NAMALWA (cell line): ENCODE results near the gene PLA2G3.

ENCODE experiments used
- DNase-seq: peaks from one replicate; pipeline ENCODE4 v3.0.0-alpha.2; 2015; ENCODE audit warnings: low spot score

PLA2G3 gene

DNA sequence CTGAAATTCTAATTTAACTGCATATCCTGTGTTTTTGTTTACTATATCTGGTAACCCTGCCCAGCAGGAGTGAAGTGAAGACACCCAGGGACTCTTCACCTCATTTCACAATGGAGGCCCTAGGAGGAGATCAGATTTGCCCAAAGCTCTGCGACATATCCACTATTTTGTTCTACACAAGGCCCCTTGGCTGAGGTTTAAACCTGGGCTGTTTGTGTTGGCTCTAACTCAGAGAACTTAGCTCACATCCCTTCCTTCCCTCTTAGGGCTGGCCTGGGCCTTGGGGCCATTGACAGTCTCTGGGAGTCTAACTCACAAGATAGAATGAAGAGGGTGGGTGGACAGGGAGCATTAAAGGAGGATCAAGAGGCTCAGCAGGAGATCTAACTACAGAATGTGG is 8.2 kb upstream of the PLA2G3 start:
- DNase-seq = no peak

DNA sequence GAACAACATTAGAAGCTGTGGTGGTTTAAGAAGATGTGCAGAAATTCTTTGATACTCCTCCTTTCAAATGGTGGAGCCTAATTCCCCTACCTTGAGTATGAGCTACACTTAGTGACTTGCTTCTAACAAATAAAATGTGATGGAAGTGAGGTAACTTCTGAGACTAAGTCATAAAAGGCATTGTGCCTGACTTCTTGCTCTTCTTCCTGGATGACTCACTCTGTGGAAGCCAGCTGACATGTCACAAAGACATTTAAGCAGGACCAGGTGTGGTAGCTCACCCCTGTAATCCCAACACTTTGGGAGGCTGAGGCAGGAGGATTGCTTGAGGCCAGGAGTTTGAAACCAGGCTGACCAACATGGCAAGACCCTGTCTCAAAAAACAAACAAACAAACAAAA is 3.9 kb upstream of the PLA2G3 start:
- no peak for DNase-seq

DNA sequence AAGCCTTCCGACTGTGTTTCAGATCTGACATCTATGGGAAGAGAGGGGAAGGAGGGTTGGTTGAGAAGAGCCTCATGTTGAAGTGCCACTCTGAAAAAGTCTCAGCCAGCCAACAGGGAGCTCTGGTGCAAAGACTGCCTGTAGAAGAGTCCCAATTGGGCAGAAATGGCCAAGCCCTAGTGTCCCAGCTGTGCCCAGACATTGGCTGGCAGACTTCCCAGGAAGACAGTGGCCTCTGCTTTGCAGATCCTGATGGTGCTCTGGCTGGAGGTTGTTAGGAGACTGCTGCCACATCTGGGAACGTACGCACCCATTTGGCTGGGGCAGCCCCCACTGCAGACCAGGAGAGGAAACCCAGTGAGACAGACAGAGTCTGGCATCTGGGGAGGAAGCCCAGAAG is 3.2 kb upstream of the PLA2G3 start:
- DNase-seq = no peak

DNA sequence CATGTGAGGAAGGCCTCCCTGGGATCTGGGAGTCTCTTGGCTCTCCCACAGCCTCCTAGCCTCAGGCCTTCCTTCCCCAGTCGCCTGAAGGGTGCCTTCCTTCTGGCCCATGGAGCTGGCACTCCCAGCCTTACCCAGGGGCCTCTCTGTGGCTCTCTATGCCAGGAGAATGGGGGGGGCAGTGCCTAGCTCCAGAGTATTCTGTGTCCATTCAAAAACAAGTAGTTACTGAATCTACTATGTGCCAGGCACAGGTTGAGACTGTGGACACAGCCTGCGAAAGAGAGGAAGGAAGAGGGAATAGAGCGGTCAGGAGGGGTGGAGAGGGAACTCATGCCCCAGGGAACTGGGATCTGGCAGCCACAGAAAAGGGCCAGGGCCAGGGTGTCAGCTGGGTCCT is 2.7 kb upstream of the PLA2G3 start:
- no peak for DNase-seq

DNA sequence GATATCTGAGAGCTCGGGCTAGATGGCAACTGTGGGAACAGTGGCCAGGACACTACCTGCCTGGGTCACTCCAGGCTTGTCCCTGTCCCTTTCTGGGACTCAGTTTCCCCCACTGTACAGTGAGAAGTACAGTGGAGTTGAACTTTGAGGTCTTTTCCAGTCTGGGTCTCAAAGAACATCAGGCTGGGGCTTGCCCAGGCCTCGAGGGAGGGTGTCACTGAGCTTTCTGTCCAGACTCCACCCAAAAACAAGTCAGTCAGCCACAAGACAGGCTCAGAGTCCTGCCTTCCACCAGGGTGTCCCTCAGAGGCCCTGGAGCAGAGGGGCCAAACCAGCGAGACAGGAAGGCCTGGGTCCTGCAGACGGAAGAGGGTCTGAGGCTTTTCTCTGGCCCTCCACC is 2.0 kb upstream of the PLA2G3 start:
- DNase-seq = no peak

DNA sequence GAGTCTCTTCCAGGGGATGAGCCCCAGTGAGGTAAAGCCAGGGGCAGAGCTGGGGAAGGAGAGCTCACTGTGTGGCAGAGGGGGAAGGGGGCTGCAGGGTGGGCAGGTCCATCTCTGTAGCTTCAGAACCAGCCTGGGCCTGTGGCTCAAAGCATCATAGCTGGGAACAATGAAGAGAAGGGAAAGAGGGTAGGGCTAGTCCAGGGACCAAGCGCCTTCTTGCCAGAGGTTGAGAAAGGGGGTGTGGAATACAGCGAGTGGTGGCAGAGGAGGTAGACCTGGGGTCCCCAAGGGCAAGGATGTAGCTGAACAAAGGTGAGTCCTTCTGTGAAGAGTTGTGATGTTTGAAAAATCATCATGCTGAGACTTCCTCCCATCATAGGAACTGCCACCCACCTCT is 1.2 kb upstream of the PLA2G3 start:
- no peak for DNase-seq

DNA sequence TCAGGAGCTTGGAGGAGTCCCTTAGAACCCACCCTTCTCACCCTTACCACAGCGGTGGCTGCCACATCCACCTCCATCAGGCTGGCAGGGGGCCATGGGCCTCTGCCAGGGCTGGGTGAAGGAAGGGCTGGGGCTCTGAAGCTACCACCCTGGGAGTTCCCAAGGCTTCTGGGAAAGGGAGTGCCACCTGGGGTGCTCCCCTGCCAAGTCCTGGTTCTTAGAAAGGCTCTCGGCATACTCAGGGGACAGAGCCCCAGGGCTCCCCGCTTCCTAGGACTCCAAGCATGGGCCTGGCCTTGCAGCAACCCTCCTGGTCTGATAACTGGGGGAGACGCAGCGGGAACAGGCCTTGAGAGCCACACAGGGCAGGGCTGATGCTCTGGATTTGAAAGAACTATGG is 438 bp upstream of the PLA2G3 start:
- DNase-seq = no peak

DNA sequence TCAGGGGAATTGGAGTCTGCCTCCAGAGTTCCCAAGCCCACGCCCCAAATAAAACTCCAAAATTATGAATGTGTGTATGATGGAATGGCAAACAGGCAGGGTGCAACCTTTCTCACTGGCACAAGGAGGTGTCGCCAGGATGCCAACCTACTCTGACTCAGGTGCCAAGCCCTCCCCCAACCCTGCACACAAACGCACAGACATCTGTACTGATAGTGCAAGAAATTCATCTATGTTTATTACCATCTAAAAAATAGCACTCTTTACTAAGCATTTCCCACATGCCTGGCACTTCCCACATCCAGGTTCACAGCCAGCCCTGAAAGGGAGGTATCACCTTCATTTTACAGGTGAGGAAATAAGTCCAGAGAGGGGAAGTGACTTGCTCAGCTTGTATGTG is 1.2 kb downstream of the PLA2G3 start:
- no peak for DNase-seq

DNA sequence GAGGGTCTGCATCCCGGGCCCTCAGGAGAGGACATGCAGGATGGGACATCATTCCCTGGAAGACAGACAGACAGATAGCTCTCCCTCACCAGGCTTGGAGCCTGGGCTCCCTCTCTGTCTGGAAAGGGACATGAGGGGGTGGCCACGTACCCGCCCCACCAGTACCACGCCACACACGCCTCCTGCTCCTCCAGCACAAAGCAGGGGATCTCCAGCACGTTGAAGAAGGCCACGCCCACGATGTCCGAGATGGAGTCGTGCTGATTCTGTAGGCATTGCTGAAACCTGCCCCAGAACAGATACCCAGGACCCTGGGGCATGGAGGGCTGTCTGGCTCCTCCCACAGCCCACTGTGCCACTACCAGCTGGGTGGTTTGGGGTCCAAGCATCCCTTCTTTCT is 2.2 kb downstream of the PLA2G3 start:
- DNase-seq = no peak

DNA sequence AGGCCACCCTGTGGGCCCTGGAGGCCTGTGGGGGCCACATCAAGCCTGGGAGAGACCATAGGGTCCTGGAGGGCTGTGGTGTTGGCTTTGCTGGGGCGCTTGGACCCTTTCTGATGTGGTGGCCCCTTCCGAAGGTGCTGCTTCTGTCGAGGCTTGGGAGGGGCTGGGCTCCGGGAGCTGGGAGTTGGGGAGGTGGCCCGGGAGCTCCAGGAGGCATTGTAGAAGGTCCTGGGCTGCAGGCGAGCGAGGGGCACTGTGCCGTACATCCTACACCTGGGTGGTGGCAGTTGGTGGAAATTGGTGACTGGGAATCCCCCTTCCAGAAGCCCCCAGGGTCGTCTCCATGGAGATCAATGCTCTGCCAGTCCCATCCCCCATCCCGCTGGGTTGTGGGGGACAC is 2.6 kb downstream of the PLA2G3 start:
- no peak for DNase-seq

DNA sequence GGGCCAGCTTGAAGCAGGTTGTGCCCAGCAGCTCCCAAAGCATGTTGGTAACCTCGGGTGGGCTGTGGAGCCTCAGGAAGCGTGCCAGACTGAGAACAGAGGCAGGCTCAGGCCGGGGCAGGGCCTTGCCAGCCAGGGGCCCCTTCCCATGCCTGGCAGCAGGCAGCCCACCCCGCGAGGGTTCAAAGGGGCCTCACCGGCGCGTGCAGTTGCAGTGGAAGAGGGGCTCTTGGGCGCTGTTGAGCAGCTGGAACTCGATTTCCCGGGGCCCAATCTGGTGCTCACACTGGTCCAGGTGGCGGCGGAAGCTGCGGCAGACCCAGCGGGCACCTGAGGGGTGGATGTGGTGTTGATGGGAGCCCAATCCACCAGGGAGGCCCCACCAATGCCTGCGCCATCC is 3.6 kb downstream of the PLA2G3 start:
- DNase-seq = no peak

DNA sequence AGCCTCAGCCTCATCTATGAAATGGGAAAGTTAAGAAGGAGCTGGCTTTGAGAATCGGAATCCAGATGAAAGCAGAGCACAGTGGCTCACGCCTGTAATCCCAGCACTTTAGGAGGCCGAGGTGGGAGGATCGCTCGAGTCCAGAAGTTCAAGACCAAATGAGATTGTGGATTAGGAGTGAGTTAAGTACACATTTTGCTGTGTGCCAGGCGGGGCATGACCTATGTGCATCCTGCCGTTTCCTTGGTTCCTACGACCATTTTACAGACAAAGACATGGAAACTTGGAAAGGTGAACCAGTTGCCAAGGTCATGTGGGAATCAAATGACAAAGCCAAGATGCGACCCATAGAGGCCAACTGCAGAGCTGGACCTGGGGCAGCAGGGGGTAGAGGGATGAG is 4.2 kb downstream of the PLA2G3 start:
- no peak for DNase-seq

DNA sequence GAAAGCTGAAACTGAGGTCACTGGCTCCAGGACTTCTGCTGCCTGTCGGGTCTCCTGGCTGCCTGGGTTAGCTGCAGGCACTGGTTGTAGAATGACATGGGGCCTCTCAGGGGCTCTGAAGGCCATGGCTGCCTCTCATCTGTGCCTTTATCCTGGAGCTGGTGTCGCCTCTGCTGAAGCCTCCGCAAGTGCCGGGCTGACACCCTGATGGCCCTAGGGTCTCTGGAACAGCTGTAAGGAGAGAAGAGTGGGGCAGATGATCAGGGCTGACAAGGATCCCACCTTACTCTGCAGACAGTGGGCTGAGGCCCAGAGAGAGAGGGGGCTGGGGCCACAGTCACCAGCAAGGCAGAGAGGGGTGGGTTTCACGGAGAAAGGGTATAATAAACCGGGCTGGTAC is 4.6 kb downstream of the PLA2G3 start:
- no peak for DNase-seq

DNA sequence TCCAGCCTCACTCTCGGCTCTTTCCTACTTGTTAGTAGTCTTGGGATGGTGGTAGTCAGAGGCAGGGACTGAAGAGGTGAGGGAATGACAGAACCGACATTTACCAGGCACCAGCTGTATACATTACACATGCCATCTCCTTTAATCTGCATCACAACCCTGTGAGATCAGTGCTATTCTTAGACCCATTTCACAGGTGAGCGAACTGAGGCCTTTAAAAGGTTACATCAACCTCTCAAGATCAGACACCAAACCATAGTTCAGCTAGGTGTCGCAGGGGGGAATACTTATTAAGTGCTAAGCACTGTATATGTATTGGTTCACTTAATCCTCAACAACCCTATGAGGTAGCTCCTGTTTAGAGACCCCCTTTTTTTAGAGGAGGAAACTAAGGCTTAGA is 5.6 kb downstream of the PLA2G3 start:
- no peak for DNase-seq

DNA sequence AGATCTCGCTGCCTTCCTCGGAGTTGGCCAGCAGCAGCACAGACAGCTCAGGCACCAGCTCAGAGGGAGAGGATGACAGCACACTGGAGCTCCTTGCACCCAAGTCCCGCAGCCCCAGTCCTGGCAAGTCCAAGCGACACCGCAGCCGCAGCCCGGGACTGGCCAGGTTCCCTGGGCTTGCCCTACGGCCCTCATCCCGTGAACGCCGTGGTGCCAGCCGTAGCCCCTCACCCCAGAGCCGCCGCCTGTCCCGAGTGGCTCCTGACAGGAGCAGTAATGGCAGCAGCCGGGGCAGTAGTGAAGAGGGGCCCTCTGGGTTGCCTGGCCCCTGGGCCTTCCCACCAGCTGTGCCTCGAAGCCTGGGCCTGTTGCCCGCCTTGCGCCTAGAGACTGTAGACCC is 6.4 kb downstream of the PLA2G3 start:
- DNase-seq = no peak

DNA sequence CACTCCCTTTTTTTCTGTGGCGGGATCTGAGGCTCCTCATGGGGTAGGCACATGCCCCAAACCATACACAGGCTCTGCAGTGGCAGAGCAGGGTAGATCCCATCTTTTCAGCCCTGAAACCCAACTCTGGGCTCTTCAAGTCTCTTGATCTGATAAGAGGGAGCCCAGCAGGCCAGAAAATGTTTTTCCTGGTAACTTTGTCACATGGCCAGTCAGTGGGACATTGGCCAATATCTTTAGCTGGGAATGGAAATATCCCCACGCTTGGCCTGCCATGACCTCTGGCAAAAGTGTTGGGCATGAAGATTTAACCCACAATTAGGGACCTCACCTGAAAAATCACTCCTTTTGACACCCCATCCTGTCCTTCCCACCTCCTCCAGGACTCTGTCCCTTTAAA is 9.4 kb downstream of the PLA2G3 start:
- no peak for DNase-seq

DNA sequence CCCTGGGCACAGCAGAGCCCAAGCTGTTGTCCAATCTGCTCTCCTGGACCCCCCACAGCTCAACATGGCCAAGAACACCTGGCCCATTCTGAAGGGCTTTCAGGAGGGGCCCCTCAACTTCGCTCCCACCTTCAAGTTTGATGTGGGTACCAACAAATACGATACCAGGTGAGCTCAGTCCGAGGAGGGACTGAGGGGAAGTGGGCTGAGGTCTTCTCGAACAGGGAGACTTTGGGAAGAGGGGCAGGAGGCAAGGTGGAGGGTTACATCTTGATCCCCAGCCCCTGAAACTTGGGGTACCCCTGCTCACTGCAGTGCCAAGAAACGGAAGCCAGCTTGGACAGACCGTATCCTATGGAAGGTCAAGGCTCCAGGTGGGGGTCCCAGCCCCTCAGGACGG is 12.2 kb downstream of the PLA2G3 start:
- no peak for DNase-seq

DNA sequence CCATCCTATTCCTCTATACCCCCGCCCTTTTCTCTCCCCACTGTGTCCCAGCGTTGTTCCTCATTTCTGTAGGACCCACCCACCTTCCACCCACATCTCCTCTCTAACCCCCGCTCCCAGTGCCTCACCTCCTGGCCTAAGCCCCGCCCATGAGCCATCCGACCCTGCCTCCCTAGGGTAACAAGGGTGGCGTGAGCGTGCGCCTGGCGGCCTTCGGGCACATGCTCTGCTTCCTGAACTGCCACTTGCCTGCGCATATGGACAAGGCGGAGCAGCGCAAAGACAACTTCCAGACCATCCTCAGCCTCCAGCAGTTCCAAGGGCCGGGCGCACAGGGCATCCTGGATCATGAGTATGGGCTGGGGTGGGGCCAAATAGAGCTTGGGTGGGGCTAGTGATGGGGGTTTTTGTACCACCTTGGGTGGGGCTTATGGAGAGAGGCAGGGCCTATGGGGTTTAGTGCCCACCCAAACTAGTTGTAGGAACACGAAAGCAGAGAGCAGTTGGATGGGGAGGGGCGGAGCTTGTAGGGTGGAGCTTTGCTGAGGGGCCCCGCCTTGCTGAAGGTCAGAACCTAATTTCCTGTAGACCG is 13.0 kb downstream of the PLA2G3 start:
- DNase-seq = peak; percentile 86

DNA sequence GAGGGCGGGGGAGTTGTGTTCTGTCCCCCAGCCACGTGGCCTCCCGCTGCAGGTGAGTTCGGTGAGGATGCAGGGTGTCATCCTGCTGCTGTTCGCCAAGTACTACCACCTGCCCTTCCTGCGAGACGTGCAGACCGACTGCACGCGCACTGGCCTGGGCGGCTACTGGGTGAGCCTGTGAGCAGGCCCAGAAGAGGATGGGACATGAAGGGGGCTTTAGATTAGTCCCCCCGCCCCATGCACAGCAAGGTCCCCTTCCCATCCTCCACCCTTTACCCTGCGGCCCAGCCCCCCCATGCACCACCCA is 13.5 kb downstream of the PLA2G3 start:
- no peak for DNase-seq

DNA sequence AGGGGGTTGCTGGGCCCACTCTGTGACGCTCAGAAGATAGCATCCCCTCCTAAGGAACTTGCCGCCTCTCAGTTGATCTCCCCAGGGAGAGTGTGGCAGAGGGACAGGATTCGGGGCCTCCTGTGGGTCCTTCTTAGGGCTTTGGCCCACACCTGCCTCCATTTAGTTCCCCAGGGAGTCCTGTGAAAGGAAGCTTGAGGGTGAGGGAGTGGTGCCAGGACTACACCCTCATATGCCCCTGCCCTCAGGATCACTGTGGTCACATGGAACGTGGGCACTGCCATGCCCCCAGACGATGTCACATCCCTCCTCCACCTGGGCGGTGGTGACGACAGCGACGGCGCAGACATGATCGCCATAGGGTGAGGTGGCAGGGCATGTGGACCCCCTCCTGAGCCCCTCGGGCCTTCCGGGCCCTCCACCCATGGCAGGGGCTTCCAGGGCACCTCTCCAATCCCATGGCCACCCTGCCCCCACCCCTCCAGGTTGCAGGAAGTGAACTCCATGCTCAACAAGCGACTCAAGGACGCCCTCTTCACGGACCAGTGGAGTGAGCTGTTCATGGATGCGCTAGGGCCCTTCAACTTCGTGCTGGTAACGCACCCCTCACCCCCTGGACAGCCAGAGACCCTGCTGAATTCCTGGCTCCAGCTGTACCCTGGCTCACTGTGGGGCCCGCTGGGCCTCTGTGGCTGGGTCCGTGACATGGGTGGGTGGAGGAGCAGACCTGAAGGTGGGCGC is 14.0 kb downstream of the PLA2G3 start:
- DNase-seq = no peak

DNA sequence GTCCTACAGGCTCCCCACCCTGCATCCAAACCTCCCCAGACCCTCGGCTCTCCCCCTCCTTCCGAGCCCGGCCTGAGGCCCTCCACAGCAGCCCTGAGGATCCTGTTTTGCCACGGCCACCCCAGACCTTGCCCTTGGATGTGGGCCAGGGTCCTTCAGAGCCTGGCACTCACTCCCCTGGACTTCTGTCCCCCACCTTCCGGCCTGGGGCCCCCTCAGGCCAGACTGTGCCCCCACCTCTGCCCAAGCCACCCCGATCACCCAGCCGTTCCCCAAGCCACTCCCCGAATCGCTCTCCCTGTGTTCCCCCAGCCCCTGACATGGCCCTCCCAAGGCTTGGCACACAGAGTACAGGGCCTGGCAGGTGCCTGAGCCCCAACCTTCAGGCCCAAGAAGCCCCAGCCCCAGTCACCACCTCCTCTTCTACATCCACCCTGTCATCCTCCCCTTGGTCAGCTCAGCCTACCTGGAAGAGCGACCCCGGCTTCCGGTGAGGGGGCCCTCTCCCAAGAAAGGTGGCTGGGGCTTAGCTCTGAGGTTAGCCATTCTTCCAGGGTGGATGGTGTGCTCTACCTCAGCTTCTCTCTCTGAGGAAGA is 14.7 kb downstream of the PLA2G3 start:
- no peak for DNase-seq

DNA sequence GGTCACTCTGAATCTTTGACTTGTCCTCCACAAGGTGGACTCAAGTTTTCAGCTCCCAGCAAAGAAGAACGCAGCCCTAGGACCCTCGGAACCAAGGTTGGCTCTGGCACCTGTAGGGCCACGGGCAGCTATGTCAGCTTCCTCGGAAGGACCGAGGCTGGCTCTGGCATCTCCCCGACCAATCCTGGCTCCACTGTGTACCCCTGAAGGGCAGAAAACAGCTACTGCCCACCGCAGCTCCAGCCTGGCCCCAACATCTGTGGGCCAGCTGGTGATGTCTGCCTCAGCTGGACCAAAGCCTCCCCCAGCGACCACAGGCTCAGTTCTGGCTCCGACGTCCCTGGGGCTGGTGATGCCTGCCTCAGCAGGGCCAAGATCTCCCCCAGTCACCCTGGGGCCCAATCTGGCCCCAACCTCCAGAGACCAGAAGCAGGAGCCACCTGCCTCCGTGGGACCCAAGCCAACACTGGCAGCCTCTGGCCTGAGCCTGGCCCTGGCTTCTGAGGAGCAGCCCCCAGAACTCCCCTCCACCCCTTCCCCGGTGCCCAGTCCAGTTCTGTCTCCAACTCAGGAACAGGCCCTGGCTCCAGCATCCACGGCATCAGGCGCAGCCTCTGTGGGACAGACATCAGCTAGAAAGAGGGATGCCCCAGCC is 15.4 kb downstream of the PLA2G3 start:
- DNase-seq = no peak

DNA sequence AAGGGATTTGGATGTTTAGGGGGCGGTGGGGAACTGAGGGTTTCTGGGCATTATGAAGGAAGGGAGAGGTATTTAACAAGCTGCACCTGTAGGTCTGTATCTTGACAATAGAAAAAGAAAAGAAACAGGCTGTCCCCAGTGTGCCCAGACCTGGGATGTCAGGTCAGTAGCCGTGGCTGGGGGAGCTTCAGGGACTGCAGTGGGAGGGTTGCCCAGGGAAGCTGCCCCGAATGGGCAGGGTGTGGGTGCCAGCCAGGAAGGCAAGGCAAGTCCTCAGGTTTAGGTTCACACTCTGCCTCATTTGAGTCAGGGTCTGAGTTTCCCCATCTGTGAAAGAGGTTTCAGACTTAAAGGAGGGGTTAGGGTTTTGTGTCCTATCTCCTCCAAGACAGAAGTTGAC is 16.0 kb downstream of the PLA2G3 start:
- no peak for DNase-seq

DNA sequence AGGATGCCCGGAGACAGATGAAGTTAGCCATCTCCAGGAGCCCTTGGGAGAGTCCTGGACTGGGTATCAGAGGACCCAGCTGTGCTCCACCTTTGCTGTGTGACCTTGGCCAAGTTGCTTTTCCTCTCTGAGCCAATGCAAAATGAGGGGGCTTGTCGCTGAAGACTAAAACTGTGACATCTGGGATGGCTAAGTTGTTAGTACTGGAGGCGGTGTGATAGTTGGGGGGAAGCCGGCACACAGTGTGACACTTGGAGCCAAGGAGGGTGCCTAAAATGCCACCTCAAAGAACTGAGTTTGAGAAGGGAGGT is 17.1 kb downstream of the PLA2G3 start:
- no peak for DNase-seq
